Measurements from ENCODE around the gene ZFC3H1. TPM values are rescaled to one million over a fixed set of nuclear protein-coding genes. Genes with fewer than 3 reads are reported as not detected.

ZFC3H1 gene
- total RNA-seq, 1 experiment from 2014 or later = 24.4 TPM

DNA sequence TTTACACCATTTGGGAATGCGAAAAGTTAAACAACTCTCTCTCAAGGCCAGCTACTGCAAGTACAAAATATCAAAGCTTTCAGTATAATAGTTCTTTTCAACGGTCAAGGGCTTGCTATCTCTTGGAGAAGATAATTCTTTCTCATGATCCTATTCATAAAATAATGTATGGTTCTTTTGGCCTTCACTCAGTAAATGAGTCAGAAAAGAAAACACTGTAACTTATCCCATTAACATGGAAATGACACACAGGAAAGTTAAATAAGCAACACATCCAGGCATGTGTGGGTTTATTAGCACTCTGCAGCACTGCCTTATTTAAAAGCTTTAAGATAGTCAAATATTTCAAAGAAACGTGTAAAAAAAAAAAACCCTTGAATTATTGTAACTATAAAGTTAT, 36.9 kb downstream of the ZFC3H1 start:
- no peak overlapping the region for H3K18ac ChIP-seq (ENCODE audit: insufficient read length, low read depth, low read length)
- no peak overlapping the region for H4K8ac ChIP-seq (replicated peaks; ENCODE audit: insufficient read length, low read depth, low read length)
- H2BK12ac ChIP-seq (ENCODE audit: insufficient read length, low read depth, low read length) = no peak overlapping the region
- no peak overlapping the region for H3K9ac ChIP-seq (ENCODE audit: extremely low read depth, insufficient read length, low read length)
- H2AK5ac ChIP-seq (ENCODE audit: insufficient read length, low read length) = no peak overlapping the region
- no peak overlapping the region for H3K4me2 ChIP-seq (ENCODE audit: insufficient read depth, insufficient read length, low read length)
- H3K4me1 ChIP-seq (ENCODE audit: insufficient read depth, low read length) = no peaks in the 10 kb centered on the region
- no peak overlapping the region for H2BK15ac ChIP-seq (ENCODE audit: low read depth, low read length)
- H3K9me3 Mint-ChIP-seq = no peaks in the 10 kb centered on the region
- no peak overlapping the region for H3K56ac ChIP-seq (ENCODE audit: insufficient read length, low read depth, low read length)
- no peak overlapping the region for H2BK20ac ChIP-seq (ENCODE audit: low read depth, low read length, poor library complexity, severe bottlenecking)
- H3K23ac ChIP-seq (ENCODE audit: insufficient read length, low read depth, low read length) = no peak overlapping the region
- no peak overlapping the region for H4K5ac ChIP-seq (ENCODE audit: insufficient read length, low read depth, low read length)
- no peak overlapping the region for H3K4ac ChIP-seq (ENCODE audit: low read depth, low read length)
- 0 out of 4 replicates have a peak, but pooled peaks cover 0 to 1% of the 10 kb centered on the region in 2 experiments for H3K4me1 Mint-ChIP-seq
- no peak overlapping the region for H2BK120ac ChIP-seq (ENCODE audit: low read depth, low read length, poor library complexity, severe bottlenecking)
- no peaks in the 10 kb centered on the region for H3K23me2 ChIP-seq (ENCODE audit: insufficient read length, low read depth, low read length, poor library complexity, severe bottlenecking)
- H3K27me3 ChIP-seq (ENCODE audit: insufficient read depth, low read length) = no peaks in the 10 kb centered on the region
- H3K9me3 ChIP-seq (ENCODE audit: control insufficient read depth, low read depth, low read length) = no peaks in the 10 kb centered on the region
- no peak overlapping the region for H3K14ac ChIP-seq (ENCODE audit: insufficient read depth, low read length)
- TF ChIP-seq, protein P1, sequence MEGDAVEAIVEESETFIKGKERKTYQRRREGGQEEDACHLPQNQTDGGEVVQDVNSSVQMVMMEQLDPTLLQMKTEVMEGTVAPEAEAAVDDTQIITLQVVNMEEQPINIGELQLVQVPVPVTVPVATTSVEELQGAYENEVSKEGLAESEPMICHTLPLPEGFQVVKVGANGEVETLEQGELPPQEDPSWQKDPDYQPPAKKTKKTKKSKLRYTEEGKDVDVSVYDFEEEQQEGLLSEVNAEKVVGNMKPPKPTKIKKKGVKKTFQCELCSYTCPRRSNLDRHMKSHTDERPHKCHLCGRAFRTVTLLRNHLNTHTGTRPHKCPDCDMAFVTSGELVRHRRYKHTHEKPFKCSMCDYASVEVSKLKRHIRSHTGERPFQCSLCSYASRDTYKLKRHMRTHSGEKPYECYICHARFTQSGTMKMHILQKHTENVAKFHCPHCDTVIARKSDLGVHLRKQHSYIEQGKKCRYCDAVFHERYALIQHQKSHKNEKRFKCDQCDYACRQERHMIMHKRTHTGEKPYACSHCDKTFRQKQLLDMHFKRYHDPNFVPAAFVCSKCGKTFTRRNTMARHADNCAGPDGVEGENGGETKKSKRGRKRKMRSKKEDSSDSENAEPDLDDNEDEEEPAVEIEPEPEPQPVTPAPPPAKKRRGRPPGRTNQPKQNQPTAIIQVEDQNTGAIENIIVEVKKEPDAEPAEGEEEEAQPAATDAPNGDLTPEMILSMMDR (conservative IDR thresholded peaks at IDR 0.05) = no peak
- no peaks in the 10 kb centered on the region for H3K79me1 ChIP-seq (ENCODE audit: insufficient read depth, low read depth, low read length, poor library complexity, severe bottlenecking)
- H2AFZ ChIP-seq (ENCODE audit: low read length) = no peak overlapping the region
- no peak overlapping the region for H2BK5ac ChIP-seq (ENCODE audit: insufficient read length, low read length)
- DNase-seq = no peak
- H4K20me1 ChIP-seq (ENCODE audit: control insufficient read depth, insufficient read depth, insufficient read length) = no peaks in the 10 kb centered on the region
- WGBS (ENCODE audit: extremely low coverage, insufficient read length, low lambda C conversion rate) = no CpG with 5 or more reads among the region's 3 CpGs
- H3K27ac Mint-ChIP-seq = no peak overlapping the region
- H4K91ac ChIP-seq (ENCODE audit: insufficient read length, low read depth, low read length) = no peak overlapping the region
- no peak overlapping the region for H3K27ac ChIP-seq (ENCODE audit: insufficient read length, low read depth, low read length)
- H3K4me3 Mint-ChIP-seq = no peak overlapping the region
- H3K36me3 Mint-ChIP-seq (ENCODE audit: insufficient read depth in 1 of 3, low read depth in 3 of 3) = peaks cover 15 to 79% (median 74%) of the 10 kb centered on the region in 3 experiments
- no peak overlapping the region for H3T11ph ChIP-seq (ENCODE audit: low read length)
- H3K27me3 Mint-ChIP-seq (ENCODE audit: low read depth) = no peaks in the 10 kb centered on the region
- H3K79me2 ChIP-seq (ENCODE audit: insufficient read depth, low read length) = no peaks in the 10 kb centered on the region
